ENCODE data around the gene FHIT. TPM values are rescaled to one million over a fixed set of nuclear protein-coding genes. Genes with fewer than 3 reads are reported as not detected.

The FHIT gene
- total RNA-seq, 1 donor from 2014 or later: 5.5 TPM

GRCh38 chr3:60414011-60414410 is 837.2 kb downstream of the FHIT start:
- no peak for DNase-seq (ENCODE audit: low read depth)

- DNase-seq (ENCODE audit: low read depth): no peak
Observed at GRCh38 chr3:60413551-60413950, 837.7 kb downstream of the FHIT start.

GRCh38 chr3:60403866-60404265 is 847.4 kb downstream of the FHIT start:
- no peak for DNase-seq (ENCODE audit: low read depth)

- no peak for DNase-seq (ENCODE audit: low read depth)
Observed at GRCh38 chr3:60402931-60403330, 848.3 kb downstream of the FHIT start.

- peak; percentile 74 for DNase-seq (ENCODE audit: low read depth)
Observed at GRCh38 chr3:60399861-60400845, 851.1 kb downstream of the FHIT start.

GRCh38 chr3:60399292-60399691 is 852.0 kb downstream of the FHIT start:
- peak; percentile 7 for DNase-seq (ENCODE audit: low read depth)

- DNase-seq (ENCODE audit: low read depth): no peak
Observed at GRCh38 chr3:60395173-60395762, 856.0 kb downstream of the FHIT start.

GRCh38 chr3:60393946-60394345 is 857.3 kb downstream of the FHIT start:
- DNase-seq (ENCODE audit: low read depth): no peak

GRCh38 chr3:60392501-60392900 is 858.8 kb downstream of the FHIT start:
- DNase-seq (ENCODE audit: low read depth): no peak

- DNase-seq (ENCODE audit: low read depth): no peak
Observed at GRCh38 chr3:60391292-60391691, 860.0 kb downstream of the FHIT start.

- no peak for DNase-seq (ENCODE audit: low read depth)
Observed at GRCh38 chr3:60388731-60389130, 862.5 kb downstream of the FHIT start.

GRCh38 chr3:60386306-60386705 is 864.9 kb downstream of the FHIT start:
- no peak for DNase-seq (ENCODE audit: low read depth)

- DNase-seq (ENCODE audit: low read depth): peak; percentile 85
Observed at GRCh38 chr3:60384341-60384740, 866.9 kb downstream of the FHIT start.

GRCh38 chr3:60383345-60383744 is 867.9 kb downstream of the FHIT start:
- no peak for DNase-seq (ENCODE audit: low read depth)

- no peak for DNase-seq (ENCODE audit: low read depth)
Observed at GRCh38 chr3:60366486-60366885, 884.8 kb downstream of the FHIT start.

- peak; percentile 5 for DNase-seq (ENCODE audit: low read depth)
Observed at GRCh38 chr3:60365360-60365759, 885.9 kb downstream of the FHIT start.

GRCh38 chr3:60364475-60364874 is 886.8 kb downstream of the FHIT start:
- DNase-seq (ENCODE audit: low read depth): no peak

GRCh38 chr3:60363817-60364216 is 887.4 kb downstream of the FHIT start:
- DNase-seq (ENCODE audit: low read depth): no peak

- DNase-seq (ENCODE audit: low read depth): no peak
Observed at GRCh38 chr3:60355825-60356224, 895.4 kb downstream of the FHIT start.

- no peak for DNase-seq (ENCODE audit: low read depth)
Observed at GRCh38 chr3:60351481-60351880, 899.8 kb downstream of the FHIT start.

- DNase-seq (ENCODE audit: low read depth): no peak
Observed at GRCh38 chr3:60344340-60344739, 906.9 kb downstream of the FHIT start.

GRCh38 chr3:60343831-60344230 is 907.4 kb downstream of the FHIT start:
- DNase-seq (ENCODE audit: low read depth): no peak

- no peak for DNase-seq (ENCODE audit: low read depth)
Observed at GRCh38 chr3:60339304-60339703, 911.9 kb downstream of the FHIT start.

All from renal cortical epithelial cell (primary cell).